IPS-15b (cell line): ENCODE data around the gene RAP1GAP2.

Source experiments
- H3K27me3 ChIP-seq: one replicate; pipeline ENCODE4 v1.6.1; 2013; ENCODE audit warnings: low read length; ENCODE audit not compliant: control insufficient read depth, insufficient read depth
- H3K36me3 ChIP-seq: one replicate; pipeline ENCODE4 v1.6.1; 2013; ENCODE audit warnings: low read length; ENCODE audit not compliant: control insufficient read depth, insufficient read depth
- H3K4me1 ChIP-seq: one replicate; pipeline ENCODE4 v1.6.1; 2013; ENCODE audit warnings: mild to moderate bottlenecking, low read length; ENCODE audit not compliant: control insufficient read depth, insufficient read depth
- H3K4me3 ChIP-seq: one replicate; pipeline ENCODE4 v1.5.1; 2013; ENCODE audit warnings: low read depth, low read length
- H3K9ac ChIP-seq: one replicate; pipeline ENCODE4 v1.6.1; 2013; ENCODE audit warnings: low read depth, mild to moderate bottlenecking, low read length
- H3K9me3 ChIP-seq: one replicate; pipeline ENCODE4 v1.6.1; 2013; ENCODE audit warnings: mild to moderate bottlenecking, low read length; ENCODE audit not compliant: control insufficient read depth, insufficient read depth

RAP1GAP2 gene

DNA sequence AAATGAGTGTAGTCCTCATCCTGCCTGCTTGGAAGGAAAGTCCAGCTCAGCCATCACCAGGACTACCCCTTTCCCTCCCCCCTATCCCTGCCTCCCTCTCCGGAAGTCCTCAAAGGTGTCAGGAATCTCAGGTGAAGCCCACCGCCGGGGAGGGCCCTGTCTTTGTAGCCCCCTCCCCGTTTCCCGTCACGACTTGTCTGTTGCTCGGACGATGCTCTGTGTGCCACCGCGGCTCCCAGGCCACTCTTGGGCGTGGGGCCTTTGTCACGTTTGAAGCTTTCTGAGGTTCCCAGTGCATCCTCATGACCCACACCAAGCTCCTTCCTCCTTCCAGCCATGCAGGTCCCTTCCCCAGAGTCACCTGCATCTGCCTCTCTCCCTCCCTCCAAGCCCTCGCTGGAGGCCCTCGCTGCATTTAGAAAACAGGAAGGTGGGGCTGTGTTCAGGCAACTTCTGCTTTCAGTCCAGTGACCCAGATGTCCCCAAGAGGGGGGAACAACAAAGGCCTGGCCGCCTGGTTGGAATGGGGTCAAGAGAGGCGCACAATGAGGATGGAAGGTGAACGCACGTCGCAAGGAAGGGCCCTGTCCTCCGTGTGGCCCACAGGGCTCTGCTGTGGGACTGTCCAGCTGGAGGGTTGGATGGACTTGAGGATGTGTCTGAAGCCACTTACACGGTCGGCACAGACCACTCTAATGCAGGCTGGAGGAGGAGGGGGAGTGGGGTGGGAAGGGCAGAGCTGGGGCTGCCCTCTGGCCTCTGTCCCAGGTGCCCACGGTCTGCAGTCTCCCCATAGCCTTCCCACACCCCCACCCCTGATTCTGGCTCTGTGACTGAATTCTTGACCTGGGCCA lies 207.3 kb downstream of the RAP1GAP2 start:
- Histone ChIP-seq H3K9me3 (no peaks in the 10 kb centered on the region), H3K4me3 (no peak overlapping the region), H3K27me3 (no peaks in the 10 kb centered on the region), H3K9ac (no peak overlapping the region), H3K36me3 (peaks cover 32% of the 10 kb centered on the region), H3K4me1 (no peaks in the 10 kb centered on the region)

DNA sequence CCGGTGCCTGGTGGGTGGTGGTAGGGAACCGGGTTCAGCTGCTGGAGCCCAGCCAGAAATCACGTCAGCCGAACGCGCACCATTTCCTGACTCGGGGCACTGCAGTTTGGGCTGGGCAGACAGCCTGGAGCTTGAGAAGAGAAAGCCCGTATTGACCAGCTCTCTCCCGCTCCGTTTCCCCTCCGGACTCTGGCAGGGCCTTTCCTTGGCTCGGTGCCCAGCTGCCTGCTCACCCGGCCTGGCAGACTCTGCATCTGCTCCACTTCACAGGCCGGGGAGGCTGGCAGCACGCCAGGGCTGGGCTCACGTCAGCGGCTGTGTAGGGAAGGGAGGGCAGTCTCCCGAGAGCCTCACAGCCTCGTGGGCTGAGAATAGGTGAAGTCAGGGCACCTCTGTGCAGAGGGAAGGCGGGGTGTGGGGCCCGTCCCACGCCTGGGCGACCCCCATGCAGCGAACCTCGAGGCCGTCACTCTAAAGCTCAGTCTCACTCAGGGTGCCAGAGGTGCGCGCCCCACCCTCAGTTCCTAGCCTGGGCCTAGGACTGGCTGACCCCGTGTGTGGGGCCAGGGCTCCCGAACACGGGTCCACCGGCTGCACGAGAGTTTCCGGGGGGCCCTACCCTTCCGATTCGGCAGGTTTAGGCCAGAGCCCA lies 208.0 kb downstream of the RAP1GAP2 start:
- no peaks in the 10 kb centered on the region for H3K27me3 ChIP-seq
- H3K4me3 ChIP-seq = no peak overlapping the region
- no peak overlapping the region for H3K9ac ChIP-seq
- no peaks in the 10 kb centered on the region for H3K9me3 ChIP-seq
- H3K4me1 ChIP-seq = no peaks in the 10 kb centered on the region
- peaks cover 34% of the 10 kb centered on the region for H3K36me3 ChIP-seq

DNA sequence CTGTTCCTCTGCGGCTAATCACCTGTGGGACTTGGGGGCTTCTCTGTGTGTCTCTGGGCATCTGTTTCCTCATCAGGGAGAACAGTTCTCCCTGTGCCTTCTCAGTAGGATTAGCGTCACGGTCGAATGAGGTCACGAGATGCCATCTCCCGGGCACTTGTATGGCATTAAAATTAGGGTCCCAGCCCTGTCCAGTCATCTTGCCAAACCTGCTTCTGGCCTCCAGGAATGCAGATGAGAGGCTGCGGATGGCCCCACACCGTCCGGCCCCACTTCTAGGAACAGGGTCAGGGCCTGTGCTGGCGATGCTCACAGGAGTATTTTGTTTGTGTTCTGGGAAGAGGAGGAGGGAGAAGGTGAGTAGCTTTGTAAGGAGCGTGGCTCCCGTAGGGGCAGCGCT lies 208.7 kb downstream of the RAP1GAP2 start:
- Histone ChIP-seq H3K27me3 (no peaks in the 10 kb centered on the region), H3K9me3 (no peaks in the 10 kb centered on the region), H3K4me1 (no peaks in the 10 kb centered on the region), H3K4me3 (no peak overlapping the region), H3K36me3 (peaks cover 34% of the 10 kb centered on the region), H3K9ac (no peak overlapping the region)

DNA sequence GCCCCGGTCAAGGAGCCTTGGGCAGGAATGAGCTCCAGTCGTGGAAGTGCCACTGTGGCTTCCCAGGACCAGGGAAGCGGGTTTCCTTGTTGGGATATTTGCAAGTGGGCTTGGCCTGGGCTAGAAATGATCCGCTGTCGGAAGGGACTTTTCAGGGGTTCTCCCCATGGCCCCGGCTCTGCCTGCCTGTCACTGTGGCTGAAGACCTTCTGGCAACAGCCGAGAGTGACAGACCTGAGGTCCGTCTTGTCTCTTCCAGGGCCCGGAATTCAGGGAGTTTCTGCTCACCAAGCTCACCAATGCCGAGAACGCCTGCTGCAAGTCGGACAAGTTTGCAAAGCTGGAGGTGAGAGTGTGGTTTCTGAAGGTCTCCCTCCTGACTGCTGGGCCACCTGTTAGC lies 209.5 kb downstream of the RAP1GAP2 start:
- Histone ChIP-seq H3K9me3 (no peaks in the 10 kb centered on the region), H3K4me3 (no peak overlapping the region), H3K36me3 (peaks cover 38% of the 10 kb centered on the region), H3K4me1 (no peaks in the 10 kb centered on the region), H3K27me3 (no peaks in the 10 kb centered on the region), H3K9ac (no peak overlapping the region)

DNA sequence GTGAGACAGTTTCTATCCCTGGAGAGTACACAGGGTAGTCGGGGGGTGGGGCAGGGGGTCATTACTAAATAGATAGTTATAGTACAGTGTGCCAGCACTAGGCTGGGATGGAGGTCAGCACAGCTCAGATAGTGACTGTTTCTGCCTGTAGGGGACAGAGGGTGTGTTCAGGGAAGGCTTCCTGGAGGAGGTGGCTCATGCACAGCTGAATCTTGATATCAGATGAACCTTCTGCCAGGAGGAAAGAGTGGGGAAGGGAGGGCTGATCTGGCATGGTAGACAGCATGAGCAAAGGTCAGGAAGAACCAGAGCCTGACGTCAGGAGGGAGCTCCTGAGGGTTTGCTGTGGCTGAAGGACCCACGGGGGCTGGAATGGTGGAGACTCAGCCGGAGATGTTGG lies 210.6 kb downstream of the RAP1GAP2 start:
- H3K36me3 ChIP-seq = peaks cover 38% of the 10 kb centered on the region

DNA sequence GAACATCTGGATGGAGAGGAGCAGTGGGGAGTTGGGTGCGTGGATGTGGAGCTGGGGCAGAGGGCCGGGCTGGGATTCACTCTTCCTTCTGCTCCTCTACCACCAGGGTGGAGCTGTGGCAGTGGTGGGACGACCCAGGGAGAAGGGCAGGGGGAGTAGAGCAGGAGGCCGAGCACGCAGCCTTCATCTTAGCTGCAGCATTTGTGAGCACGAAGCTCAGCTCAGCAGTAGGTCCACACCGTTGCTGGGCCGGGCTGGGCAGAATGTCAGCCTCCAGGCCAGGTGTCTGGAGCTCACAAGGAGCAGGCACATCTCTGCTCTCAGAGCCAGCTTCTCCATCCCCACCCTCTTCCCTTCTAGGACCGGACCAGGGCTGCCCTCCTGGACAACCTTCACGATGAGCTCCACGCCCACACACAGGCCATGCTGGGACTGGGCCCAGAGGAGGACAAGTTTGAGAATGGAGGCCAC lies 211.4 kb downstream of the RAP1GAP2 start:
- no peaks in the 10 kb centered on the region for H3K27me3 ChIP-seq
- H3K9ac ChIP-seq = no peak overlapping the region
- peaks cover under 1% of the 10 kb centered on the region for H3K4me1 ChIP-seq
- no peak overlapping the region for H3K4me3 ChIP-seq
- H3K9me3 ChIP-seq = no peaks in the 10 kb centered on the region
- peaks cover 34% of the 10 kb centered on the region for H3K36me3 ChIP-seq

More for the DNA sequence above, 210.6 kb downstream of the RAP1GAP2 start:
- H3K4me1 ChIP-seq = no peaks in the 10 kb centered on the region
- H3K27me3 ChIP-seq = no peaks in the 10 kb centered on the region
- H3K4me3 ChIP-seq = no peak overlapping the region
- H3K9me3 ChIP-seq = no peaks in the 10 kb centered on the region
- H3K9ac ChIP-seq = no peak overlapping the region

DNA sequence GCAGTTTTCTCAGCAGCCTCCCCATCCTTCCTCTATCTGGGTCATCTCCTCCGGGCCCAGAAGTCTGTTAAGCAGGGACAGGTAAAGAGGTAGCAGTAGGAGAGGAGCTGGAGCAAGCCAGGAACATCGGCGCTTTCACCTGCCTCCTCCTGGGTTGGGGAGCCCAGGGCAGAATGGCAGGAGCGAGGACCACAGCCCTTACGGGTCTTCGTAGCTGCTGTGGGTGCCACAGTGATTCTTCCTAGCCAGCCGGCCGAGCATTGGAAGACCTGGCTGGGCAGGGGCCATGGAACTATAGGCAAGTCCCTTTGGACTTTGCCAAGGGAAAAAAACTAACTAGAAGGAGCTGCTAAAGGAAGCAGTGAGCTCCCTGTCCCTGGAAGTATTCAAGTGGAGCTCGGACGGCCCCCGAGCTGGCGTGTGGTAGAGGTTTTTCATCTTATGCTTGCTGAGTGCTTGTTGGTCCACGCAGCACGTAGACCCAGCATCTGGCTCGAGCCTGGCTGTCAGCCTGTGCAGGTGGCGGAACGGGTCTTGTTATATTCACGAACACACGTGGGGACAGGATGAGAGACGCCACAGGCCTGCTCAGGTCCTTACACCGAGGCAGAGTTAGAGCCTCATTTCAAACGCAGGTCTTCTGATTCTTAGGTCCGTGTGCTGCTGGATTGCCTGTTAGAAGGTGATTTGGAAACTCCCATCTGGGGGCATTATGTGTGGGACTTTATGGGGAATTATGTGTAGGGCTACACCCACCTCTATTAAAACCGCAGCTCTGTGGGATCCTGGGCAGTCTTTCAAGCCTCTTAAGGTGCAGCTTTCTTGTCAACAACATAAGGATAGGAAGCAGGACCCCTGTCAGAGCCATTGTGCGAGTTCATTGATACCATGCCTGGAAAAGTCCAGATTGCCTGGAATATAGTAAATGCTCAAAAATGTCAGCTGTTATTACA lies 212.4 kb downstream of the RAP1GAP2 start:
- H3K4me1 ChIP-seq = peaks cover 2% of the 10 kb centered on the region
- H3K9me3 ChIP-seq = no peaks in the 10 kb centered on the region
- no peak overlapping the region for H3K4me3 ChIP-seq
- H3K9ac ChIP-seq = no peak overlapping the region
- no peaks in the 10 kb centered on the region for H3K27me3 ChIP-seq
- H3K36me3 ChIP-seq = peaks cover 34% of the 10 kb centered on the region

DNA sequence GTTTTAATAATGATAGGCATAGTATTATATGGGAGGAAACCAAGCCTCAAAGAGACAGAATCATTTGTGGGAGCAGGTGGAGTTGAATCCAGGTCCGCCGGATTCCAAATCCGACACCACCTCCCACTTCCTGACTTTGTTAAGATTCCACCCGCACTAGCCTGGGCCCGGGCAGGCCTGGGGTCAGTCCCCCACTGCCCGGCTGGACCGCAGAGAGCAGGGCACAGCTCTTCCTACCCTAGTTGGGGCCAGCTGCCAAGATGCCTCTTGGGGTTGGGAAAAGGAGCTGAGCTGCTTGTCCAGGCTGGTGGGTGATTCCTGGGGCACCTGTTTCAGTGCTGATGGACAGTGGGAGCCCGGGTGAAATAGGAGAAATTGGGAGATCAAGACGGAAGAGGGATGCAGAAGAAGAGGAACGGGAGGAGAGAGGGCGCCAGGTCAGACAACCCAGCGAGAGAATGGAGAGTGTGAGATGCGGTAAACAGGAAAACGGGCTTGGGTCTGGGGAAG lies 213.2 kb downstream of the RAP1GAP2 start:
- Histone ChIP-seq H3K27me3 (no peaks in the 10 kb centered on the region), H3K4me3 (no peak overlapping the region), H3K9me3 (no peaks in the 10 kb centered on the region), H3K36me3 (peaks cover 38% of the 10 kb centered on the region), H3K4me1 (peaks cover 2% of the 10 kb centered on the region), H3K9ac (no peak overlapping the region)

DNA sequence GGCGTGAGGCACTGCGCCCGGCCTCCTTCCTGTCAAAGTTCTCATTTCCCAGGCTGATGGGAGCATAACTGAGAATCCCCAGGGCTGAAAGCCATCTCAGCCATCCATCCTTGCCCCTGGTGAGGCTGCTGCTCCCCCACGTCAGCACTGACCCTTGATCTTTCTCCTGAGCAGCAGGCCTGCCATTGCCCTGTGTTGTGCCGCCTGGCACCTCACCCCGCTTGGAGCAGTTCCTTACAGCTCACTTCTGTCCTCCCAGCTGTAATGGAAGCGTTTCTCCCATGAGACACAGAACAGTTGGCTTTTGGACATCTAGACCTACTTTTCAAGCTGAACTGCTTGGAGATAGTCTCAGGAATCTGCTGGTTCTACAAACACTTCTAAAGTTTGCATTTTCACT lies 215.7 kb downstream of the RAP1GAP2 start:
- H3K9ac ChIP-seq = no peak overlapping the region
- peaks cover 2% of the 10 kb centered on the region for H3K4me1 ChIP-seq
- H3K27me3 ChIP-seq = no peaks in the 10 kb centered on the region
- no peak overlapping the region for H3K4me3 ChIP-seq
- H3K36me3 ChIP-seq = peaks cover 36% of the 10 kb centered on the region
- no peaks in the 10 kb centered on the region for H3K9me3 ChIP-seq

DNA sequence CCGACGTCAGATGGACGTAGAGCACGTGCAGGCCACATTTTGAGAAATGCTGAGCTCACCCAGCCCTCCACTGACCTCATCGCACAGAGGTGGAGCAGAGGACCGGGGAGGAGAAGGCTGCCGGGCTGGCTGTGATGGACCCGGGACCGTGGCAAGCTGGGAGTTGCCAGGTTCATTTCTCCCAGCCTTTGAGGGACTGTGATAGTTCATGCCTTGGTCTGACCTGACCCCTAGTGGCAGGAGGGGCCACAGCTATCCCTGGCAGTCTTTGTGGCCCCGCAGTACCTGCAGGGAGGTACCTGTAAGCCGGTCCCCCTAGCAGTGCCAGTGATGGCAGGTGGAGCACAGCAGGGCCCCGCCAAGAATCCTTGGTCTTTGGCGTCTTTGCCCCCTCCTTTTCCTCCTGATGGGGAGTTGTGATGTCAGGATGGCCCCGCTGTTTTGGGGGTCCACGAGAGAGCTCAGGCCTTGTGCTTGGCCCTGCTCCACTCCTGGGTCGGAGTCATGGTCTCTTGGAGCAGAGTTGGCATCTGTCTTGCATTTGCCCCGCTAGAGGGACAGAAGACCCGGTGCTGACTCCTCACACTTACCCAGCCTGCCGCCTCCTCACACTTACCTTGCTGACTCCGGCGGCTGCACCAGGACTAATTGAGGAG lies 216.8 kb downstream of the RAP1GAP2 start:
- H3K9ac ChIP-seq = no peak overlapping the region
- H3K4me1 ChIP-seq = peaks cover 2% of the 10 kb centered on the region
- H3K9me3 ChIP-seq = no peaks in the 10 kb centered on the region
- H3K36me3 ChIP-seq = peaks cover 32% of the 10 kb centered on the region
- H3K27me3 ChIP-seq = no peaks in the 10 kb centered on the region
- no peak overlapping the region for H3K4me3 ChIP-seq

DNA sequence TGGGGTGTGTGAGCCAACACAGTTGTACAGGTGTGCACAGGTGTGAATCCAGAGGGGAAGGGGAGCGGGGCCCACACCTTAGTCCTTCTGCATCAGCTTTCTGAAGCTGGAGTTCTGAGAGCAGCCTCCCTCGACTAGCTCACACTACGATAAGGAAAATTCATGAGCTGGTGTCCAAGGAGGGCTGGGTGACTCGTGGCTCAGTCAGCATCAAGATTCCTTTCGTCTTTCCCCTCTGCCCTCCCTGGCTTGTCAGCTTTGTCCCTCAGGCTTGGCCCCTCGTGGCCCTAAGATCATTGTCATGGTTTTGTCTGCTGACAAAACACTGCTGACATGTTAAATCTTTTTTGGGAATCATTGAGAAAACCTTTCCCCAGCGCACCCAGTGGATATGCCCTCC lies 219.7 kb downstream of the RAP1GAP2 start:
- no peak overlapping the region for H3K9ac ChIP-seq
- peaks cover 30% of the 10 kb centered on the region for H3K36me3 ChIP-seq
- H3K9me3 ChIP-seq = no peaks in the 10 kb centered on the region
- H3K27me3 ChIP-seq = no peaks in the 10 kb centered on the region
- H3K4me1 ChIP-seq = peaks cover 2% of the 10 kb centered on the region
- no peak overlapping the region for H3K4me3 ChIP-seq
